Trophoblast cell (in vitro differentiated cells and primary cell): ENCODE measurements around the gene TMEM107.

Experiments used
- DNase-seq, 2 donors: peaks; one replicate each; pipeline ENCODE4 v3.0.0-alpha.2; 2016
- H2AFZ ChIP-seq: 2 replicates; pipeline ENCODE4 v1.6.1; 2013; ENCODE audit warnings: low read length, moderate library complexity, mild to moderate bottlenecking; ENCODE audit not compliant: insufficient read depth, poor library complexity
- H2AK5ac ChIP-seq: 2 replicates; pipeline ENCODE4 v1.6.1; 2013; ENCODE audit warnings: mild to moderate bottlenecking, low read length
- H2BK120ac ChIP-seq: 2 replicates; pipeline ENCODE4 v1.6.1; 2013; ENCODE audit warnings: low read length, mild to moderate bottlenecking, moderate library complexity; ENCODE audit not compliant: insufficient read depth, poor library complexity
- H2BK12ac ChIP-seq: 2 replicates; pipeline ENCODE4 v1.6.1; 2013; ENCODE audit warnings: mild to moderate bottlenecking, low read length, moderate library complexity
- H2BK5ac ChIP-seq: 2 replicates; pipeline ENCODE4 v1.6.1; 2013; ENCODE audit warnings: low read length, low read depth, moderate library complexity, mild to moderate bottlenecking; ENCODE audit not compliant: poor library complexity
- H3K14ac ChIP-seq: 2 replicates; pipeline ENCODE4 v1.6.1; 2013; ENCODE audit warnings: mild to moderate bottlenecking, low read length
- H3K18ac ChIP-seq: 2 replicates; pipeline ENCODE4 v1.6.1; 2013; ENCODE audit warnings: mild to moderate bottlenecking, low read length
- H3K23ac ChIP-seq: 2 replicates; pipeline ENCODE4 v1.6.1; 2013; ENCODE audit warnings: low read length
- H3K27ac ChIP-seq: 2 replicates; pipeline ENCODE4 v1.5.1; 2013; ENCODE audit warnings: low read depth, mild to moderate bottlenecking, inconsistent platforms, low read length, moderate library complexity
- H3K27me3 ChIP-seq: 2 replicates; pipeline ENCODE4 v1.6.1; 2013; ENCODE audit warnings: inconsistent platforms, mild to moderate bottlenecking, low read length, moderate library complexity; ENCODE audit not compliant: insufficient read depth
- H3K36me3 ChIP-seq, 2 experiments: 1 replicate in 1 of 2; 2 replicates in 1 of 2; pipeline ENCODE4 v1.6.1; 2013; ENCODE audit warnings: low read length in 2 of 2, mild to moderate bottlenecking in 2 of 2, moderate library complexity in 1 of 2; ENCODE audit not compliant: insufficient read depth in 2 of 2, control insufficient read depth in 1 of 2
- H3K4ac ChIP-seq: 2 replicates; pipeline ENCODE4 v1.6.1; 2013; ENCODE audit warnings: low read depth, mild to moderate bottlenecking, low read length, moderate library complexity
- H3K4me1 ChIP-seq, 2 experiments: 1 replicate in 1 of 2; 2 replicates in 1 of 2; pipeline ENCODE4 v1.6.1; 2013; ENCODE audit warnings: low read length in 2 of 2, mild to moderate bottlenecking in 2 of 2, moderate library complexity in 1 of 2; ENCODE audit not compliant: insufficient read depth in 2 of 2, control insufficient read depth in 1 of 2
- H3K4me2 ChIP-seq: 2 replicates; pipeline ENCODE4 v1.6.1; 2013; ENCODE audit warnings: inconsistent platforms, mild to moderate bottlenecking, low read length, moderate library complexity
- H3K4me3 ChIP-seq: 2 replicates; pipeline ENCODE4 v1.5.1; 2013; ENCODE audit warnings: mild to moderate bottlenecking, low read depth, low read length, inconsistent platforms
- H3K79me1 ChIP-seq: one replicate; pipeline ENCODE4 v1.6.1; 2013; ENCODE audit warnings: low read length
- H3K79me2 ChIP-seq: 2 replicates; pipeline ENCODE4 v1.6.1; 2013; ENCODE audit warnings: low read length, mild to moderate bottlenecking; ENCODE audit not compliant: control insufficient read depth, insufficient read depth, poor library complexity
- H3K9ac ChIP-seq: 2 replicates; pipeline ENCODE4 v1.6.1; 2013; ENCODE audit warnings: mild to moderate bottlenecking, low read length
- H3K9me3 ChIP-seq: 2 replicates; pipeline ENCODE4 v1.6.1; 2013; ENCODE audit warnings: low read depth, mild to moderate bottlenecking, control low read depth, inconsistent platforms, low read length; ENCODE audit not compliant: insufficient read depth
- H4K12ac ChIP-seq: 2 replicates; pipeline ENCODE4 v1.6.1; 2013; ENCODE audit warnings: low read depth, mild to moderate bottlenecking, low read length, moderate library complexity
- H4K8ac ChIP-seq: 2 replicates; pipeline ENCODE4 v1.6.1; 2013; ENCODE audit warnings: low read depth, mild to moderate bottlenecking, low read length, moderate library complexity
- H4K91ac ChIP-seq: one replicate; pipeline ENCODE4 v1.6.1; 2013; ENCODE audit warnings: low read depth, mild to moderate bottlenecking, low read length, moderate library complexity
- WGBS: extraction: QIAGEN DNeasy Blood & Tissue Kit; methylation state at CpG from one replicate; pipeline ENCODE4 v1.1.7; 2013; ENCODE audit warnings: missing lambda C conversion rate; ENCODE audit not compliant: insufficient read length, insufficient coverage; ENCODE audit errors: extremely low coverage; 5-methylcytosine and 5-hydroxymethylcytosine counted together

The TMEM107 gene

GRCh38 chr17:8206536-8206935 is 30.4 kb upstream of the TMEM107 start:
- peaks cover 3% of the 10 kb centered on the region for H3K9me3 ChIP-seq
- H3K4ac ChIP-seq, result no peak overlapping the region
- H3K4me2 ChIP-seq, result no peak overlapping the region
- H3K36me3 ChIP-seq, result peaks cover 35 to 37% of the 10 kb centered on the region in 2 experiments
- peaks cover 6% of the 10 kb centered on the region for H3K79me1 ChIP-seq
- no peak overlapping the region for H2AK5ac ChIP-seq
- H3K79me2 ChIP-seq, result peaks cover 4% of the 10 kb centered on the region
- no peak overlapping the region for H3K9ac ChIP-seq
- no peak overlapping the region for H2AFZ ChIP-seq
- H3K4me1 ChIP-seq, result peaks cover 0 to 4% of the 10 kb centered on the region in 2 experiments
- H4K8ac ChIP-seq, result no peak overlapping the region
- no peak overlapping the region for H3K27ac ChIP-seq
- H3K18ac ChIP-seq, result no peak overlapping the region
- H3K27me3 ChIP-seq, result no peaks in the 10 kb centered on the region
- no peak overlapping the region for H2BK5ac ChIP-seq
- H4K91ac ChIP-seq, result no peak overlapping the region
- no peak for DNase-seq
- H4K12ac ChIP-seq, result no peak overlapping the region
- no peak overlapping the region for H3K14ac ChIP-seq
- H2BK12ac ChIP-seq, result no peak overlapping the region
- no peak overlapping the region for H2BK120ac ChIP-seq
- no peak overlapping the region for H3K4me3 ChIP-seq
- no CpG with 5 or more reads among the region's 12 CpGs for WGBS
- H3K23ac ChIP-seq, result no peak overlapping the region

- H4K12ac ChIP-seq, result no peak overlapping the region
- peaks cover 35 to 37% of the 10 kb centered on the region in 2 experiments for H3K36me3 ChIP-seq
- no peak overlapping the region for H3K4ac ChIP-seq
- H2AFZ ChIP-seq, result no peak overlapping the region
- no peak overlapping the region for H3K14ac ChIP-seq
- no peak overlapping the region for H3K23ac ChIP-seq
- H4K8ac ChIP-seq, result no peak overlapping the region
- peaks cover 0 to 4% of the 10 kb centered on the region in 2 experiments for H3K4me1 ChIP-seq
- H3K18ac ChIP-seq, result no peak overlapping the region
- no peak overlapping the region for H3K9ac ChIP-seq
- no peaks in the 10 kb centered on the region for H3K27me3 ChIP-seq
- DNase-seq, result no peak
- no peak overlapping the region for H2BK12ac ChIP-seq
- H2BK120ac ChIP-seq, result no peak overlapping the region
- peaks cover under 1% of the 10 kb centered on the region for H3K79me2 ChIP-seq
- no peak overlapping the region for H2AK5ac ChIP-seq
- no CpG with 5 or more reads among the region's 19 CpGs for WGBS
- H3K79me1 ChIP-seq, result peaks cover under 1% of the 10 kb centered on the region
- H2BK5ac ChIP-seq, result no peak overlapping the region
- H3K4me2 ChIP-seq, result no peak overlapping the region
- peaks cover 3% of the 10 kb centered on the region for H3K9me3 ChIP-seq
- no peak overlapping the region for H4K91ac ChIP-seq
- peak overlapping the region; percentile 34 for H3K4me3 ChIP-seq
- no peak overlapping the region for H3K27ac ChIP-seq
Observed at GRCh38 chr17:8204761-8205555, 28.8 kb upstream of the TMEM107 start.

GRCh38 chr17:8192070-8192815 is 16.1 kb upstream of the TMEM107 start:
- Histone ChIP-seq H3K4ac (peak overlapping the region; percentile 5), H3K27ac (peak overlapping the region; percentile 35), H2BK12ac (no peak overlapping the region), H3K9ac (no peak overlapping the region), H3K36me3 (no peaks in the 10 kb centered on the region), H3K23ac (no peak overlapping the region), H3K18ac (no peak overlapping the region), H4K12ac (peak overlapping the region; percentile 17), H4K91ac (peak overlapping the region; percentile 17), H2BK5ac (no peak overlapping the region), H3K79me2 (peaks cover 3% of the 10 kb centered on the region), H3K79me1 (peaks cover 9% of the 10 kb centered on the region), H4K8ac (peak overlapping the region; percentile 71), H2AFZ (peak overlapping the region; percentile 21), H3K9me3 (no peaks in the 10 kb centered on the region), H3K4me1 (peaks cover 20 to 24% of the 10 kb centered on the region in 2 experiments), H2AK5ac (peak overlapping the region; percentile 40), H3K4me2 (peak overlapping the region; percentile 56), H2BK120ac (no peak overlapping the region), H3K4me3 (no peak overlapping the region), H3K27me3 (no peaks in the 10 kb centered on the region), H3K14ac (no peak overlapping the region)
- peak; percentile 90 to 94 for DNase-seq
- no CpG with 5 or more reads among the region's 12 CpGs for WGBS

- DNase-seq, result no peak
- H3K4ac ChIP-seq, result no peak overlapping the region
- H4K8ac ChIP-seq, result peak overlapping the region; percentile 83
- H3K23ac ChIP-seq, result no peak overlapping the region
- H2AFZ ChIP-seq, result peak overlapping the region; percentile 91
- H3K4me2 ChIP-seq, result peak overlapping the region; percentile 55
- H2BK12ac ChIP-seq, result peak overlapping the region; percentile 37
- peaks cover 9% of the 10 kb centered on the region for H3K79me1 ChIP-seq
- no CpG with 5 or more reads among the region's 6 CpGs for WGBS
- peak overlapping the region; percentile 81 for H4K91ac ChIP-seq
- H3K18ac ChIP-seq, result no peak overlapping the region
- H3K27ac ChIP-seq, result no peak overlapping the region
- no peaks in the 10 kb centered on the region for H3K9me3 ChIP-seq
- H3K14ac ChIP-seq, result no peak overlapping the region
- peak overlapping the region; percentile 38 for H4K12ac ChIP-seq
- peaks cover 20 to 24% of the 10 kb centered on the region in 2 experiments for H3K4me1 ChIP-seq
- no peak overlapping the region for H3K4me3 ChIP-seq
- no peak overlapping the region for H2BK120ac ChIP-seq
- no peaks in the 10 kb centered on the region for H3K36me3 ChIP-seq
- peaks cover 3% of the 10 kb centered on the region for H3K79me2 ChIP-seq
- H2BK5ac ChIP-seq, result peak overlapping the region; percentile 4
- H2AK5ac ChIP-seq, result no peak overlapping the region
- H3K9ac ChIP-seq, result no peak overlapping the region
- H3K27me3 ChIP-seq, result no peaks in the 10 kb centered on the region
Observed at GRCh38 chr17:8190506-8190905, 14.3 kb upstream of the TMEM107 start.
